CD4-positive, alpha-beta T cell treated with Interleukin-1 beta for 1 hour (primary cell): Measurements from ENCODE around the gene TRABD2B.

Experiments
- DNase-seq, 2 donors: peaks; one replicate each; pipeline ENCODE4 v3.0.0-alpha.2; 2020 to 2022

TRABD2B gene

DNA sequence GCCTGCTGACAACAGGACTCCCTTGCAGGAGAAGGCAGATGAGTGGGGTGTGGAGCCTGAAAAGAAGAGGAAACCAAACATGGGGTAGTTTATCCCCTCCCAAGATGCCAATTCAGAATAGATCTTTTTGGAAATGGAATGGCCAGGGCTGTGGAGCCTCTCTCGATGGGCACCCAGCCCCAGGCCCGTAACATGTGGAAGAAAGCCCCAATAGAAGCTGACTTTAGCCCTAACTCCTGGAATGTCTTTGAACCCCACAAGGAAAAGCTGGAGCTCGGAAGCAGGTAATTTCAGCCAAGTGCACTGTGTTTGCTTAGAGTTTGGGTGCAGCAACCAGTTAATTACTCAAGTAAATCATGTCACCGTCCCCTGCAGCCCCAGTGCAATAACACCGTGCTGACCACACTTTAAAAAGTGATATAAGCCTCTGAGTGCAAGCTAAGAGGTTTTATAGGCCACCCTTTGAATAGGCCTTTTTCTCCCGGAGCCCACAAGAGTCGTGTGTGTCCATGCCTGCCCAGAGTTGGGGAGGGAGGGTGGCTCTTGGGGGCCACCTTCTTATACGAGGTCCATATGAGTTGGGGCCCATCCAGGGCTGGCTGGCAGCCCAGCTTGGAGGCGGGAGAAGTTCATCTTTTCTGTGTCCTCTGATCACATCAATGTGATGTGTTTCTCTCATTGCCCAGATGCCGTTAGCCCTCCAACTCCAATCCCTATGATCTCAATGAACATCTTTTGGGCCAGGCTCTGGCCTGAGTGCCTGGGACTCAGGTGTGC, 153.2 kb downstream of the TRABD2B start:
- no peak for DNase-seq

GRCh38 chr1:47843059-47843458, 154.1 kb downstream of the TRABD2B start:
- DNase-seq, result no peak

GRCh38 chr1:47842228-47842919, 154.8 kb downstream of the TRABD2B start:
- no peak for DNase-seq

DNA sequence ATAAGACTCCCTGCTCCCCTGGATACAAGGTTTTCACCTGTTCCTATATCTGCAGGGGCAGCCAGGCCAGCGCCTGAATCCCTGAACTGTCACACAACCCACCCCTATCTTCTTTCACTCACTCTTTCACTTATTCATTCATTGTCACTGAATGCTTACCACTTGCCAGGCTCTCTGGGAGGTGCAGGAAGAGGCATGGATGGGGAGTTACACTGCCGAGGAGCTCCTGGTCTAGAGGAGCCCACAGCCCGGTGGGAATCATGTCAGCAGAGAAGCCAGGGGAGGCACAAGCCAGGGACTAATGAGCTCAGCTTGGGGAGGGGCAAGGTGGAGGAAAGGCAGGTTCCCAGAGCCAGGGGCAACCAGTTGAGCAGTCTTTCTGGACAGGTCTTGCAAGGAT, 155.8 kb downstream of the TRABD2B start:
- DNase-seq, result no peak

DNA sequence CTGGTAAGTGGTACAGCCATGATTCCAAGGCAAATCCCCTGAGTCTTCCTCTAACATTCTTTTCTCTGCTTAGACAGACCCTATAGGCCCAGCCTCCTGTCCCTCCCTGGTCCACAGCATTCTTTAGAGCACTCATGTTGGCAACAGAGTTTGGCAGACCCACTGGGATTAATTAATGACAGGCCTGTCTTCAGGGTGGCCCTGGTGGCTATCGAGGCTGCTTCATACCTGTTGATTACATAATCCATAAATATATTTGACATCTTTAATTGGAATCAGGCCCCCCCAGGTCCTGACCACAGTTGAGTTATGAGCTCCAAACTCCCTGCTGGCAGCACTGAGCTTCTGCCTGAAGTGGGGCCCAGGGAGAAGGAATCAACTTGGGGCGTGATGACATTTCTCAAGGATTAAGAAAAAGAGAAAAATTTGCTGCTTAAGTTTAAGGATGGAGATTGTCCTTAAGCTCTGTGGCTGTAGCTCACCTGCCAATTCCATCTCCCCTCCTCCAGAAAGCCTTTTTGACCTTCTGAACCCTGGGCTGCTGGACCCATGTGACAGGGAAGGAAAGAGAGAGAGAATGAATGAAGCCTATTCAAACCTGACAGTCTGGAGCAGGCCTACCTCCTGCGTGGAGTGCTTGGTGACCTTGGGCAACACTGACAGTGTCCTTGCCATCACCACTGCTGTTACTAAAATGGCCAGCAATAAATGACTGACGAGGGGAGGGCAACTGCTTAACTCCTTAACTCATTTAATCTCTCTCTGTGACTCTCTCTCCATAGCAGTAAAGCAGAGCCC, 156.6 kb downstream of the TRABD2B start:
- no peak for DNase-seq

DNA sequence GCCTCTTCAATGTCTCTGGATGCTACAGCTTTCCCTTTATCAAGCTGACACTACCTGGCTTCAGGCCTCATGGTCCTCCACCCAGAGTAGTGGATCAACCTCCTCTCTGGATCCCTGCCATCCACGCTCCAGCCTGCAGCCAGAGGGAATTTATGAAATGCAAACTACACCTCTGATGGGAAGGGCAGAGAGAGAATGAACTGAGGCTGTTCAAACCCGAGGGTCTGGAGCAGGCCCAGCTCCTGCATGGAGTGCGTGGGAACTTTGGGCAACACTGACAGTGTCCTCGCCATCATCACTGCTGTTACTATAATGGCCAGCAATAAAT, 157.8 kb downstream of the TRABD2B start:
- DNase-seq, result no peak

DNA sequence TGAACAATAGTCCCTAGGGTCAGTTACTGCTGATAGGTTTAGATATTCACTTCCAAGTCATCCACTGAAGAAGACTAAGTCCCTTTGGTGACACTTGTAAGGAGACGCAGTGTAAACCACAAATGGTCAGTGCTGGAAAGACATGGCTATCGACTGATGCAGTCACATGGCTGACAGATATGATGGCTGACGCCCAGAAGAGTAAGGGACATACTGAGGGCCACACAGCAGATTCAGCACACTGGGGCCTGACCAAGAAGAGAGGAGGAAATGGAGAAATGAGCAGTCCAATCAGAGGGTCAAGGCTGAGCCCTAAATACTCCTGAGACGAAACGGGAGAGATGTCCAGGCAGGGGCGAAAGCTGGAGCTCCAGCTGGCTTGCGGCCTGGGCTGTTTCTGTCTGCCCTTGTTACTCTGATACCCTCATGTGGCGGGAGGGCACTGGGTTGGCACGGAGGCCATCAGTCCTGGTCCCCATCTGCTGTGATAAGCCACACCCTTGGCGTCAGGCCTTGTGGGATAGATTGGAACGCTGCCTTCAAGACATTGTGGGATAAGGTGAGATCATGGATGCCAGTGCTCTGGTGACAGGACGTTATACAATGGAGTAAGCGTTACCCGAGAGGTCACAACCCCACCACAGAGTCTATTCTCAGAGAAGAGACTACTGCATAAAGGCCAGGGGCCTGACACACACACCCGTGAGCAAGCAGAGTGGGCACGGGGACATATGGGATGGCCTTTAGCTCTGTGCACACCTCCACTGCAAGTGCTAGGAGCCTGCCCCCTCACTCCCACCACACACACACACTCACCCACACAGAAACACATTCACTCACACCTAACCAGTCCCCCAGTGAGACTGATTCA, 158.4 kb downstream of the TRABD2B start:
- no peak for DNase-seq

DNA sequence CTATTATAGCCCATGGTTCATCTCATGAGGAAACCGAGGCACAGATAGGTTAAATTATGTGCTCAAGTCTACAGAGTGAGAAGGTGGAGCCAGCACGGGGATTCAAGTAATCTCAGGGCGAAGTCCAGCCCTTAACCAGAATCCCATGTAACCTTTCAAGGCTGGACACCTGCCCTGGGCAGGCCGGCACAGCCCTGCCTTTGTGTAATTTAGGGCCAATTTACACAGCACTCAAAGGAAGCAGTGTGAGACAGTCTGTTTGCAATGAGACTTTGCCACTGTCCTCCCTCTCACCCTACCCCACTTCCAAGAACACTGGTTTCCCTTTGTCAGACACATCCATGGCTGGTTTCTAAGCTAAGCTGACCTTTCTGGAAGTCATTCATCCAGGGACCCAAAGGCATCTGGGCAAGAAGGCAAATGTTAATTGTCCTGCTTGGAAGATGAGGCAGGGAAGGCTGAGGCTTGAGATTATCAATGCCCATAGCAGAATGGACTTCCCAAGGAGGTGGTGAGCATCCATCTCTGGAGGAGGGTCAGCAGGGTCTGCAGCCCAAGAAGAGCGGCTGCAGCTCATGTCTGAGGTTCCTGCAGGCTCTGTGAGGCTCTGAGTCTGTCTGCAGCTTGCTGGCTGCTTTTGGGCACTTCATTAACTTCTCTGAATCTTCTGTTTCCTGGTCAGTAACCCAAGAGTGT, 159.2 kb downstream of the TRABD2B start:
- DNase-seq, result no peak

GRCh38 chr1:47837056-47837830, 159.9 kb downstream of the TRABD2B start:
- no peak for DNase-seq

- DNase-seq, result no peak
Observed at GRCh38 chr1:47835409-47835808, 161.8 kb downstream of the TRABD2B start.

DNA sequence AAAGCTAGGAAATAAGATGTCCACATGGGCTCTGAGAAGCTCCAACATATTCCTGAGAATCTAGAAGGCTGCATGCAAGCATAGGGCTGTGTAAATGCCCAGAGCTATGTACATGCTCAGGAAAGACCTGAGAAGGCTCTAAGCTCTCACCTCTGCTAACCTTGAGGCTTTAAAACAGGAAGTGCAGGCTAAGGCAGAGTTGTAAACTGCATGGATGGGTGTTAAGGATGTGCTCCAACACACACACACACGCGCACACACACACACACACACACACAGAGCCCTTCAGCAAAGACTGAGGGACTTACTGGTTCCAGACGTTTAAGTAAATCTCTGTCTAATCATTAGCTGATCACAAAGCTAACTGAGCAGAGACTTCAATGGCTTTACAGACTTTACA, 162.9 kb downstream of the TRABD2B start:
- no peak for DNase-seq

GRCh38 chr1:47830641-47831333, 166.4 kb downstream of the TRABD2B start:
- DNase-seq, result no peak

GRCh38 chr1:47830021-47830420, 167.2 kb downstream of the TRABD2B start:
- no peak for DNase-seq

GRCh38 chr1:47828978-47829377, 168.2 kb downstream of the TRABD2B start:
- DNase-seq, result no peak

GRCh38 chr1:47827109-47827508, 170.1 kb downstream of the TRABD2B start:
- DNase-seq, result no peak

- no peak for DNase-seq
Observed at GRCh38 chr1:47824716-47825115, 172.5 kb downstream of the TRABD2B start.

- DNase-seq, result no peak
Observed at GRCh38 chr1:47824297-47824696, 172.9 kb downstream of the TRABD2B start.

- DNase-seq, result no peak
Observed at GRCh38 chr1:47823040-47823808, 174.0 kb downstream of the TRABD2B start.

DNA sequence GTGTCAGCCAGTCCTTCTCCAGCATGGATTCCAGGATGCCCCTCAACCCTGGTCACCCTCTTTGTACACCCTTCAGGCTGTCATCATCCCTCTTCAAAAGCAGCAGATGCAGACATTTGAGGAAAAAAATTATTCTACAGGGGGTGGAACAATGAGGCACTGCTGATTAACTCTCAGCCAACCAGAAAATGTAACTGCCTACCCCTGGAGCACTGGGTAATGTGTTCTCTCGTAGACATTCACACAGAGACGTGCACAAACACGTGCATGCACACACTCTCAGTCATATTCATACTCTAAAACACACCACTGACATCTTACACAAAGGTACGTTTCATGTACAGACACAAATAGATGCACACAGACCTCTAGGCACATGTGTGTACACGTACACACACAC, 175.4 kb downstream of the TRABD2B start:
- no peak for DNase-seq

GRCh38 chr1:47819574-47819888, 177.7 kb downstream of the TRABD2B start:
- DNase-seq, result no peak
